Nephron (organoid): ENCODE measurements around the gene LRRTM4.

Experiments
- H3K27ac Mint-ChIP-seq, 3 experiments: 2 replicates each; pipeline ENCODE4 v1.8.0; 2020; ENCODE audit warnings: mixed read lengths in 3 of 3, mild to moderate bottlenecking in 2 of 3, moderate library complexity in 1 of 3
- H3K27me3 Mint-ChIP-seq: 2 replicates; pipeline ENCODE4 v1.8.0; 2021; ENCODE audit warnings: low read depth, mild to moderate bottlenecking, moderate library complexity, mixed read lengths
- H3K36me3 Mint-ChIP-seq: 2 replicates; pipeline ENCODE4 v1.8.0; 2020; ENCODE audit warnings: low read depth, mixed read lengths
- H3K4me1 Mint-ChIP-seq: 2 replicates; pipeline ENCODE4 v1.8.0; 2020; ENCODE audit warnings: mixed read lengths
- H3K4me3 Mint-ChIP-seq, 3 experiments: 2 replicates each; pipeline ENCODE4 v1.8.0; 2020; ENCODE audit warnings: mild to moderate bottlenecking in 3 of 3, mixed read lengths in 3 of 3, moderate library complexity in 2 of 3
- H3K9me3 Mint-ChIP-seq: 2 replicates; pipeline ENCODE4 v1.8.0; 2020; ENCODE audit warnings: mixed read lengths
- CTCF ChIP-seq, 3 experiments: fragments of 200-600 bp; sonication (generic); IDR thresholded peaks; one replicate each; pipeline ENCODE4 v1.5.0; 2021; ENCODE audit warnings: antibody characterized with exemption in 3 of 3; ENCODE audit not compliant: unreplicated experiment in 3 of 3

Gene LRRTM4

GRCh38 chr2:77086478-77086877, 435.7 kb downstream of the LRRTM4 start:
- Mint-ChIP-seq H3K27me3 (peaks cover 43% of the 10 kb centered on the region), H3K27ac (no peak overlapping the region), H3K9me3 (peaks cover 3% of the 10 kb centered on the region), H3K36me3 (no peaks in the 10 kb centered on the region), H3K4me3 (no peak overlapping the region), H3K4me1 (no peaks in the 10 kb centered on the region)
- TF ChIP-seq CTCF (IDR thresholded peaks at IDR 0.05; ENCODE audit: unreplicated experiment in 3 of 3) = no peak

GRCh38 chr2:77086051-77086450, 436.1 kb downstream of the LRRTM4 start:
- no peak overlapping the region for H3K27ac Mint-ChIP-seq
- peaks cover 2% of the 10 kb centered on the region for H3K9me3 Mint-ChIP-seq
- no peaks in the 10 kb centered on the region for H3K36me3 Mint-ChIP-seq
- no peak overlapping the region for H3K4me3 Mint-ChIP-seq
- no peaks in the 10 kb centered on the region for H3K4me1 Mint-ChIP-seq
- peaks cover 39% of the 10 kb centered on the region for H3K27me3 Mint-ChIP-seq
- TF ChIP-seq CTCF (IDR thresholded peaks at IDR 0.05; ENCODE audit: unreplicated experiment in 3 of 3) = no peak

GRCh38 chr2:77085561-77085960, 436.6 kb downstream of the LRRTM4 start:
- H3K27me3 Mint-ChIP-seq = peaks cover 34% of the 10 kb centered on the region
- H3K4me1 Mint-ChIP-seq = no peaks in the 10 kb centered on the region
- H3K4me3 Mint-ChIP-seq = no peak overlapping the region
- H3K27ac Mint-ChIP-seq = no peak overlapping the region
- no peaks in the 10 kb centered on the region for H3K9me3 Mint-ChIP-seq
- TF ChIP-seq CTCF (IDR thresholded peaks at IDR 0.05; ENCODE audit: unreplicated experiment in 3 of 3) = no peak
- no peaks in the 10 kb centered on the region for H3K36me3 Mint-ChIP-seq

- TF ChIP-seq CTCF (IDR thresholded peaks at IDR 0.05; ENCODE audit: unreplicated experiment in 3 of 3) = no peak
- no peak overlapping the region for H3K27ac Mint-ChIP-seq
- no peaks in the 10 kb centered on the region for H3K27me3 Mint-ChIP-seq
- H3K4me3 Mint-ChIP-seq = no peak overlapping the region
- H3K9me3 Mint-ChIP-seq = no peaks in the 10 kb centered on the region
- H3K4me1 Mint-ChIP-seq = no peaks in the 10 kb centered on the region
- no peaks in the 10 kb centered on the region for H3K36me3 Mint-ChIP-seq
These were observed 440.6 kb downstream of the LRRTM4 start for GRCh38 chr2:77081597-77081996.

DNA sequence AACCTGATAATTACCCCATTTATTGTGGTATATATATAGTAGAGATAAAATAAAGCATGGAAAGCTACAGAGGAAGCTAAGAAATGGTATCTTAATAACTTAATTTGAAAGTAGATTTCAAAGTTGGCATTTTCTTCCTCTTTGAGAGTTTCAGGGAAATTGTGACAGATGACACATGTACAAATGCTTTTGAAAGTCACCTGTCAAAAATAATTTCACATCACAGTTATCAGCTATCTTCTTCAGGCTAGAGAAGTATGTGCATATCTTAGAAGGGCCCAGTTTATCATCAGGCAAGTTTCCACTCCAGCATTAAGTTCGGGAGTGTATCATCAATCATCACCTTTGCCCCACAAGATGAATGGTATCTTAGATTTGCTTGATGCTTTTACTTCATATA, 457.9 kb downstream of the LRRTM4 start:
- H3K9me3 Mint-ChIP-seq = no peaks in the 10 kb centered on the region
- TF ChIP-seq CTCF (IDR thresholded peaks at IDR 0.05; ENCODE audit: unreplicated experiment in 3 of 3) = no peak
- no peaks in the 10 kb centered on the region for H3K4me1 Mint-ChIP-seq
- no peak overlapping the region for H3K4me3 Mint-ChIP-seq
- H3K27me3 Mint-ChIP-seq = no peaks in the 10 kb centered on the region
- H3K36me3 Mint-ChIP-seq = no peaks in the 10 kb centered on the region
- H3K27ac Mint-ChIP-seq = no peak overlapping the region

DNA sequence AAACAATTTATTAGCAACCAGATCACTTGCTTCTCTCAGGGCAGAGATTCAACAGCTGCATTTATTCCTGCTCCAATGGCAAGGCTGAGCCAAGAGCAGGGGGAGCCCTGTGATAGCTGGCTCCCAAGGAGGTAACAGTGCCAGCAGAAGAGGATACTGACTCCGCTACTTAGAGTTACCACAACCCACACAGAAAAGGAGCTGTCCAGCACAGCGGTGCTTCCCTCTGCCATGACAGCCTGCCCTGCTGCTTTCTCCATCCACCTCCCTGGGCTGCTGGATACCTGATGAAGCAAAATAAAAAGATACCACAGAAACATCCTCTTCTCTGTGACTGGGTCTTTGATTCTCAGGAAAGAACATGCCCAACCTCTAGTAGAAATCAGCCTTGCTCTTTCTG, 467.2 kb downstream of the LRRTM4 start:
- no peaks in the 10 kb centered on the region for H3K9me3 Mint-ChIP-seq
- H3K27me3 Mint-ChIP-seq = no peaks in the 10 kb centered on the region
- no peak overlapping the region for H3K4me3 Mint-ChIP-seq
- H3K27ac Mint-ChIP-seq = no peak overlapping the region
- no peaks in the 10 kb centered on the region for H3K4me1 Mint-ChIP-seq
- no peaks in the 10 kb centered on the region for H3K36me3 Mint-ChIP-seq
- no peak for TF ChIP-seq CTCF (IDR thresholded peaks at IDR 0.05; ENCODE audit: unreplicated experiment in 3 of 3)
